ENCODE data around the gene ZNF772. TPM values are rescaled to one million over a fixed set of nuclear protein-coding genes. Genes with fewer than 3 reads are reported as not detected.
A peak's percentile ranks its signal among the peaks of the same experiment; 100 is the strongest.
"Not testable (repeated sequence)": the region's sequence is repeated elsewhere in the genome, so short reads cannot be mapped to it uniquely, and the experiment has no call there.

ZNF772 gene
- 9.0 TPM for polyA plus RNA-seq (2013)

- H3K27me3 ChIP-seq (replicated peaks in 2 of 5; ENCODE audit: control insufficient read depth in 4 of 5, insufficient read depth in 5 of 5, low read length in 4 of 5), result no peaks in the 10 kb centered on the region
- H3K36me3 ChIP-seq (ENCODE audit: control insufficient read depth in 4 of 4, insufficient read depth in 4 of 4, low read length in 3 of 4), result peaks cover 24 to 42% (median 37%) of the 10 kb centered on the region in 4 experiments
- peak within 1 kb of the TSS; percentile 87 to 94 for H3K27ac ChIP-seq (ENCODE audit: insufficient read depth in 1 of 2, low read depth in 1 of 2, low read length in 2 of 2, poor library complexity in 1 of 2, severe bottlenecking in 2 of 2)
- H3K4me1 ChIP-seq (ENCODE audit: control extremely low read depth in 1 of 4, control insufficient read depth in 4 of 4, insufficient read depth in 4 of 4, low read length in 3 of 4), result peaks cover 0 to 8% (median 5%) of the 10 kb centered on the region in 4 experiments
- peak; percentile 98 to 99 (median 99) for DNase-seq
- peaks cover 14 to 65% (median 52%) of the 10 kb centered on the region in 5 experiments for H3K9me3 ChIP-seq (ENCODE audit: control extremely low read depth in 1 of 5, control insufficient read depth in 4 of 5, insufficient read depth in 2 of 5, low read depth in 1 of 5, low read length in 4 of 5)
- ChIA-PET POLR2A (no interaction called here), CTCF (interaction anchor here (1.2 kb wide), 1 partner anchor 13 kb away, joined by 3 read pairs; no protein-coding TSS in a partner anchor)
- H3K4me3 ChIP-seq (ENCODE audit: control insufficient read depth in 1 of 7, extremely low read depth in 1 of 7, insufficient read depth in 4 of 7, low read depth in 2 of 7, low read length in 6 of 7), result peak within 1 kb of the TSS; percentile 74 to 95 (median 83)
- 8% methylated on average over 37 of the region's 38 CpGs for WGBS (ENCODE audit: insufficient coverage)
Observed at GRCh38 chr19:57477191-57478008, at the start of gene ZNF772. Gene ZNF772, minus strand, starts transcription at chr19:57477566. Its CDS starts 257 bp downstream, at chr19:57477309.

GRCh38 chr19:57518021-57518420 lies 40.7 kb upstream of the ZNF772 start:
- Histone ChIP-seq H3K9me3 (ENCODE audit: control extremely low read depth in 1 of 5, control insufficient read depth in 4 of 5, insufficient read depth in 2 of 5, low read depth in 1 of 5, low read length in 4 of 5) (peaks cover 9 to 60% (median 26%) of the 10 kb centered on the region in 5 experiments), H3K36me3 (ENCODE audit: control insufficient read depth in 4 of 4, insufficient read depth in 4 of 4, low read length in 3 of 4) (peaks cover 6 to 52% (median 14%) of the 10 kb centered on the region in 4 experiments)
- H3K27ac ChIP-seq (ENCODE audit: insufficient read depth in 1 of 2, low read depth in 1 of 2, low read length in 2 of 2, poor library complexity in 1 of 2, severe bottlenecking in 2 of 2); H3K27me3 ChIP-seq (replicated peaks in 2 of 5; ENCODE audit: control insufficient read depth in 4 of 5, insufficient read depth in 5 of 5, low read length in 4 of 5); H3K4me1 ChIP-seq (ENCODE audit: control extremely low read depth in 1 of 4, control insufficient read depth in 4 of 4, insufficient read depth in 4 of 4, low read length in 3 of 4); POLR2A ChIA-PET; CTCF ChIA-PET; H3K4me3 ChIP-seq (ENCODE audit: control insufficient read depth in 1 of 7, extremely low read depth in 1 of 7, insufficient read depth in 4 of 7, low read depth in 2 of 7, low read length in 6 of 7): not testable (repeated sequence)
- DNase-seq, result peak in 1 of 3 donors; percentile 12
- WGBS (ENCODE audit: insufficient coverage), result 95% methylated on average over 3 of the region's 4 CpGs

- POLR2A ChIA-PET, result no interaction called here
- DNase-seq, result no peak
- Histone ChIP-seq H3K27me3 (replicated peaks in 2 of 5; ENCODE audit: control insufficient read depth in 4 of 5, insufficient read depth in 5 of 5, low read length in 4 of 5) (no peaks in the 10 kb centered on the region), H3K27ac (ENCODE audit: insufficient read depth in 1 of 2, low read depth in 1 of 2, low read length in 2 of 2, poor library complexity in 1 of 2, severe bottlenecking in 2 of 2) (no peak overlapping the region), H3K9me3 (ENCODE audit: control extremely low read depth in 1 of 5, control insufficient read depth in 4 of 5, insufficient read depth in 2 of 5, low read depth in 1 of 5, low read length in 4 of 5) (peaks cover 9 to 70% (median 33%) of the 10 kb centered on the region in 5 experiments), H3K36me3 (ENCODE audit: control insufficient read depth in 4 of 4, insufficient read depth in 4 of 4, low read length in 3 of 4) (peaks cover 6 to 54% (median 14%) of the 10 kb centered on the region in 4 experiments), H3K4me3 (ENCODE audit: control insufficient read depth in 1 of 7, extremely low read depth in 1 of 7, insufficient read depth in 4 of 7, low read depth in 2 of 7, low read length in 6 of 7) (no peak overlapping the region), H3K4me1 (ENCODE audit: control extremely low read depth in 1 of 4, control insufficient read depth in 4 of 4, insufficient read depth in 4 of 4, low read length in 3 of 4) (no peaks in the 10 kb centered on the region)
- WGBS (ENCODE audit: insufficient coverage), result 98% methylated on average over 5 of the region's 5 CpGs
- CTCF ChIA-PET, result no interaction called here
Observed at GRCh38 chr19:57515255-57515654, 37.9 kb upstream of the ZNF772 start.

- no peak overlapping the region for H3K27ac ChIP-seq (ENCODE audit: insufficient read depth in 1 of 2, low read depth in 1 of 2, low read length in 2 of 2, poor library complexity in 1 of 2, severe bottlenecking in 2 of 2)
- ChIA-PET POLR2A (no interaction called here), CTCF (no interaction called here)
- DNase-seq, result peak; percentile 16 to 59 (median 55)
- H3K4me1 ChIP-seq (ENCODE audit: control extremely low read depth in 1 of 4, control insufficient read depth in 4 of 4, insufficient read depth in 4 of 4, low read length in 3 of 4), result no peaks in the 10 kb centered on the region
- H3K27me3 ChIP-seq (replicated peaks in 2 of 5; ENCODE audit: control insufficient read depth in 4 of 5, insufficient read depth in 5 of 5, low read length in 4 of 5), result no peaks in the 10 kb centered on the region
- WGBS (ENCODE audit: insufficient coverage), result 100% methylated on average over 5 of the region's 6 CpGs
- peaks cover 7 to 60% (median 16%) of the 10 kb centered on the region in 4 experiments for H3K36me3 ChIP-seq (ENCODE audit: control insufficient read depth in 4 of 4, insufficient read depth in 4 of 4, low read length in 3 of 4)
- no peak overlapping the region for H3K4me3 ChIP-seq (ENCODE audit: control insufficient read depth in 1 of 7, extremely low read depth in 1 of 7, insufficient read depth in 4 of 7, low read depth in 2 of 7, low read length in 6 of 7)
- peaks cover 10 to 79% (median 30%) of the 10 kb centered on the region in 5 experiments for H3K9me3 ChIP-seq (ENCODE audit: control extremely low read depth in 1 of 5, control insufficient read depth in 4 of 5, insufficient read depth in 2 of 5, low read depth in 1 of 5, low read length in 4 of 5)
Observed at GRCh38 chr19:57512845-57513244, 35.5 kb upstream of the ZNF772 start.

- H3K9me3 ChIP-seq (ENCODE audit: control extremely low read depth in 1 of 5, control insufficient read depth in 4 of 5, insufficient read depth in 2 of 5, low read depth in 1 of 5, low read length in 4 of 5), result peaks cover 15 to 79% (median 36%) of the 10 kb centered on the region in 5 experiments
- H3K27ac ChIP-seq (ENCODE audit: insufficient read depth in 1 of 2, low read depth in 1 of 2, low read length in 2 of 2, poor library complexity in 1 of 2, severe bottlenecking in 2 of 2), result no peak overlapping the region
- ChIA-PET POLR2A (no interaction called here), CTCF (no interaction called here)
- no peaks in the 10 kb centered on the region for H3K27me3 ChIP-seq (replicated peaks in 2 of 5; ENCODE audit: control insufficient read depth in 4 of 5, insufficient read depth in 5 of 5, low read length in 4 of 5)
- H3K36me3 ChIP-seq (ENCODE audit: control insufficient read depth in 4 of 4, insufficient read depth in 4 of 4, low read length in 3 of 4), result peaks cover 15 to 63% (median 26%) of the 10 kb centered on the region in 4 experiments
- no peak for DNase-seq
- H3K4me3 ChIP-seq (ENCODE audit: control insufficient read depth in 1 of 7, extremely low read depth in 1 of 7, insufficient read depth in 4 of 7, low read depth in 2 of 7, low read length in 6 of 7), result no peak overlapping the region
- no peaks in the 10 kb centered on the region for H3K4me1 ChIP-seq (ENCODE audit: control extremely low read depth in 1 of 4, control insufficient read depth in 4 of 4, insufficient read depth in 4 of 4, low read length in 3 of 4)
Observed at GRCh38 chr19:57511484-57511883, 34.1 kb upstream of the ZNF772 start.

GRCh38 chr19:57506163-57506562 lies 28.8 kb upstream of the ZNF772 start:
- WGBS (ENCODE audit: insufficient coverage), result 98% methylated on average over 4 of the region's 4 CpGs
- H3K4me1 ChIP-seq (ENCODE audit: control extremely low read depth in 1 of 4, control insufficient read depth in 4 of 4, insufficient read depth in 4 of 4, low read length in 3 of 4), result no peaks in the 10 kb centered on the region
- CTCF ChIA-PET, result no interaction called here
- no peaks in the 10 kb centered on the region for H3K27me3 ChIP-seq (replicated peaks in 2 of 5; ENCODE audit: control insufficient read depth in 4 of 5, insufficient read depth in 5 of 5, low read length in 4 of 5)
- H3K4me3 ChIP-seq (ENCODE audit: control insufficient read depth in 1 of 7, extremely low read depth in 1 of 7, insufficient read depth in 4 of 7, low read depth in 2 of 7, low read length in 6 of 7), result no peak overlapping the region
- POLR2A ChIA-PET, result no interaction called here
- peaks cover 31 to 72% (median 50%) of the 10 kb centered on the region in 4 experiments for H3K36me3 ChIP-seq (ENCODE audit: control insufficient read depth in 4 of 4, insufficient read depth in 4 of 4, low read length in 3 of 4)
- peaks cover 13 to 74% (median 46%) of the 10 kb centered on the region in 5 experiments for H3K9me3 ChIP-seq (ENCODE audit: control extremely low read depth in 1 of 5, control insufficient read depth in 4 of 5, insufficient read depth in 2 of 5, low read depth in 1 of 5, low read length in 4 of 5)
- no peak overlapping the region for H3K27ac ChIP-seq (ENCODE audit: insufficient read depth in 1 of 2, low read depth in 1 of 2, low read length in 2 of 2, poor library complexity in 1 of 2, severe bottlenecking in 2 of 2)
- peak in 1 of 3 donors; percentile 7 for DNase-seq

- not testable (repeated sequence) for H3K4me1 ChIP-seq (ENCODE audit: control extremely low read depth in 1 of 4, control insufficient read depth in 4 of 4, insufficient read depth in 4 of 4, low read length in 3 of 4); H3K27me3 ChIP-seq (replicated peaks in 2 of 5; ENCODE audit: control insufficient read depth in 4 of 5, insufficient read depth in 5 of 5, low read length in 4 of 5)
- DNase-seq, result peak in 2 of 3 donors; percentile 7 to 12
- ChIA-PET POLR2A (interaction anchor here (0.6 kb wide), 1 partner anchor 683 kb away, joined by 3 read pairs; the partner anchor contains the start of gene ZNF274), CTCF (interaction anchor here (1.6 kb wide), 1 partner anchor 20 kb away, joined by 3 read pairs; no protein-coding TSS in a partner anchor)
- WGBS (ENCODE audit: insufficient coverage), result no CpG with 5 or more reads among the region's 4 CpGs
- Histone ChIP-seq H3K9me3 (ENCODE audit: control extremely low read depth in 1 of 5, control insufficient read depth in 4 of 5, insufficient read depth in 2 of 5, low read depth in 1 of 5, low read length in 4 of 5) (peaks cover 9 to 32% (median 26%) of the 10 kb centered on the region in 5 experiments), H3K4me3 (ENCODE audit: control insufficient read depth in 1 of 7, extremely low read depth in 1 of 7, insufficient read depth in 4 of 7, low read depth in 2 of 7, low read length in 6 of 7) (peak overlapping the region in 6 of 7 experiments; percentile 33 to 76 (median 62)), H3K27ac (ENCODE audit: insufficient read depth in 1 of 2, low read depth in 1 of 2, low read length in 2 of 2, poor library complexity in 1 of 2, severe bottlenecking in 2 of 2) (peak overlapping the region in 1 of 2 experiments; percentile 61), H3K36me3 (ENCODE audit: control insufficient read depth in 4 of 4, insufficient read depth in 4 of 4, low read length in 3 of 4) (peaks cover 17 to 33% (median 27%) of the 10 kb centered on the region in 4 experiments)
Observed at GRCh38 chr19:57500400-57500799, 23.0 kb upstream of the ZNF772 start.

All from common myeloid progenitor, CD34-positive (primary cell).